Smooth muscle cell (in vitro differentiated cells): ENCODE data around the gene MOK. TPM values are rescaled to one million over a fixed set of nuclear protein-coding genes. Genes with fewer than 3 reads are reported as not detected.

Source experiments
- DNase-seq: peaks from one replicate; lab custom pipeline; 2025; ENCODE audit not compliant: unreplicated experiment; lab: John Stamatoyannopoulos, UW
- H2AFZ ChIP-seq: fragments of 200-600 bp; sonication (generic); 2 replicates; pipeline ENCODE4 v1.6.0; 2016; ENCODE audit warnings: antibody characterized with exemption, low read depth, mild to moderate bottlenecking
- H3F3A ChIP-seq: fragments of 200-600 bp; sonication (generic); 2 replicates; pipeline ENCODE4 v1.6.0; 2017; ENCODE audit warnings: antibody characterized with exemption, low read depth
- H3K27ac ChIP-seq: fragments of 200-600 bp; sonication (generic); 2 replicates; pipeline ENCODE4 v1.5.1; 2016; ENCODE audit warnings: low read depth, mild to moderate bottlenecking
- H3K27me3 ChIP-seq: fragments of 200-600 bp; sonication (generic); 2 replicates; pipeline ENCODE4 v1.6.1; 2016; ENCODE audit warnings: low read depth, mild to moderate bottlenecking
- H3K36me3 ChIP-seq: fragments of 200-600 bp; sonication (generic); 2 replicates; pipeline ENCODE4 v1.5.1; 2016; ENCODE audit warnings: low read depth
- H3K4me1 ChIP-seq: fragments of 200-600 bp; sonication (generic); 2 replicates; pipeline ENCODE4 v1.5.1; 2016; ENCODE audit warnings: low read depth
- H3K4me2 ChIP-seq: fragments of 200-600 bp; sonication (generic); 2 replicates; pipeline ENCODE4 v1.6.0; 2016; ENCODE audit warnings: mild to moderate bottlenecking
- H3K4me3 ChIP-seq: fragments of 200-600 bp; sonication (generic); 2 replicates; pipeline ENCODE4 v1.5.1; 2016; ENCODE audit warnings: mild to moderate bottlenecking
- H3K79me2 ChIP-seq: fragments of 200-600 bp; sonication (generic); 2 replicates; pipeline ENCODE4 v1.6.0; 2016; ENCODE audit warnings: low read depth, mild to moderate bottlenecking
- H3K9ac ChIP-seq: fragments of 200-600 bp; sonication (generic); 2 replicates; pipeline ENCODE4 v1.6.0; 2016; ENCODE audit warnings: low read depth
- H3K9me3 ChIP-seq: fragments of 200-600 bp; sonication (generic); replicated peaks from 2 replicates; pipeline ENCODE4 v1.5.1; 2016; ENCODE audit warnings: low read depth
- H4K20me1 ChIP-seq: fragments of 200-600 bp; sonication (generic); 2 replicates; pipeline ENCODE4 v1.6.0; 2016; ENCODE audit warnings: low read depth
- WGBS: methylation state at CpG from one replicate; pipeline ENCODE4 v1.1.7; 2016; ENCODE audit warnings: low lambda C conversion rate; 5-methylcytosine and 5-hydroxymethylcytosine counted together
- polyA plus RNA-seq: library from polyadenylated mRNA; unstranded; fragments of >200 nt; fragmentation: Nextera tagmentation; extraction: Ambion mirVana; gene quantifications from 2 replicates; pipeline ENCODE4 v1.2.1, GENCODE V29; 2016
- total RNA-seq: library from RNA; depleted of rRNA; stranded (reverse); fragments of >200 nt; gene quantifications from 2 replicates; pipeline ENCODE4 v1.2.3, GENCODE V29; 2014
- TF ChIP-seq, protein P1 (sequence below): fragments of 200-600 bp; sonication (generic); IDR thresholded peaks from 2 replicates; pipeline ENCODE4 v1.5.1; 2017; ENCODE audit warnings: borderline replicate concordance, mild to moderate bottlenecking, antibody characterized with exemption; ENCODE audit not compliant: insufficient read depth, poor library complexity, severe bottlenecking

MOK gene
- total and polyA plus RNA-seq, 2 experiments from 2014 or later: 4.7 to 6.4 TPM

- no peaks in the 10 kb centered on the region for H3K4me1 ChIP-seq
- H3K4me2 ChIP-seq: no peak overlapping the region
- H3K79me2 ChIP-seq: no peaks in the 10 kb centered on the region
- no peaks in the 10 kb centered on the region for H3F3A ChIP-seq
- H3K27ac ChIP-seq: no peak overlapping the region
- H3K4me3 ChIP-seq: no peak overlapping the region
- H3K36me3 ChIP-seq: no peaks in the 10 kb centered on the region
- no peak for DNase-seq
- H4K20me1 ChIP-seq: peaks cover 40% of the 10 kb centered on the region
- no peak overlapping the region for H2AFZ ChIP-seq
- 93% methylated on average over 13 of the region's 13 CpGs for WGBS
- H3K9me3 ChIP-seq: no peaks in the 10 kb centered on the region
- H3K27me3 ChIP-seq: no peaks in the 10 kb centered on the region
- TF ChIP-seq, protein P1, sequence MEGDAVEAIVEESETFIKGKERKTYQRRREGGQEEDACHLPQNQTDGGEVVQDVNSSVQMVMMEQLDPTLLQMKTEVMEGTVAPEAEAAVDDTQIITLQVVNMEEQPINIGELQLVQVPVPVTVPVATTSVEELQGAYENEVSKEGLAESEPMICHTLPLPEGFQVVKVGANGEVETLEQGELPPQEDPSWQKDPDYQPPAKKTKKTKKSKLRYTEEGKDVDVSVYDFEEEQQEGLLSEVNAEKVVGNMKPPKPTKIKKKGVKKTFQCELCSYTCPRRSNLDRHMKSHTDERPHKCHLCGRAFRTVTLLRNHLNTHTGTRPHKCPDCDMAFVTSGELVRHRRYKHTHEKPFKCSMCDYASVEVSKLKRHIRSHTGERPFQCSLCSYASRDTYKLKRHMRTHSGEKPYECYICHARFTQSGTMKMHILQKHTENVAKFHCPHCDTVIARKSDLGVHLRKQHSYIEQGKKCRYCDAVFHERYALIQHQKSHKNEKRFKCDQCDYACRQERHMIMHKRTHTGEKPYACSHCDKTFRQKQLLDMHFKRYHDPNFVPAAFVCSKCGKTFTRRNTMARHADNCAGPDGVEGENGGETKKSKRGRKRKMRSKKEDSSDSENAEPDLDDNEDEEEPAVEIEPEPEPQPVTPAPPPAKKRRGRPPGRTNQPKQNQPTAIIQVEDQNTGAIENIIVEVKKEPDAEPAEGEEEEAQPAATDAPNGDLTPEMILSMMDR: no peak
- H3K9ac ChIP-seq: no peak overlapping the region
Observed at GRCh38 chr14:102222009-102222575, 82.9 kb downstream of the MOK start.

DNA sequence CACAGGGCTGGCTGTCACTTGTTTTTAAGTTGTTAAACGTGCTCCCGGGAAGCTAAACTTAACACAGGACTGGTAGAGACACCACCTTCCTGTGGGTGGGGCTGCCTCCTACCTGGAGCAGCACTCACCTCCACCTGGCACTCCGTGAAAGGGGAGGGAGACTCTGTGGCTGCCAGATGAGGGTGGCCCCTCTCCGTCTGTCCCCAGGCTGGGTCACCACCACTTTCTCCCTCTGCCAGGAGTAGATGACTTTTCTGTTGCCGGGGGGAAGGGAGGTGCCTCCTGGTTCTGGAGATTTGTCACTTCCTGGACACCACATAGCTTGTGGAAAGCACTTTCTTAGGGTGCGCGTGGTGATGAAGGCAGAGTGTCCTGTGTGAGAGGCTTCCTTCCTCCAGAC, 83.9 kb downstream of the MOK start:
- H2AFZ ChIP-seq: no peak overlapping the region
- H3F3A ChIP-seq: no peaks in the 10 kb centered on the region
- H3K27me3 ChIP-seq: no peaks in the 10 kb centered on the region
- H3K9ac ChIP-seq: no peak overlapping the region
- H3K36me3 ChIP-seq: no peaks in the 10 kb centered on the region
- WGBS: 62% methylated on average over 7 of the region's 7 CpGs
- H3K9me3 ChIP-seq: no peaks in the 10 kb centered on the region
- peaks cover 50% of the 10 kb centered on the region for H4K20me1 ChIP-seq
- TF ChIP-seq, protein P1: no peak
- H3K4me2 ChIP-seq: no peak overlapping the region
- no peaks in the 10 kb centered on the region for H3K4me1 ChIP-seq
- H3K4me3 ChIP-seq: no peak overlapping the region
- H3K79me2 ChIP-seq: no peaks in the 10 kb centered on the region
- no peak overlapping the region for H3K27ac ChIP-seq
- DNase-seq: no peak

- H3K9me3 ChIP-seq: no peaks in the 10 kb centered on the region
- no peak overlapping the region for H3K9ac ChIP-seq
- no peak overlapping the region for H2AFZ ChIP-seq
- 95% methylated on average over 12 of the region's 12 CpGs for WGBS
- H3K4me2 ChIP-seq: no peak overlapping the region
- no peaks in the 10 kb centered on the region for H3K4me1 ChIP-seq
- no peak overlapping the region for H3K4me3 ChIP-seq
- no peaks in the 10 kb centered on the region for H3F3A ChIP-seq
- H3K27ac ChIP-seq: no peak overlapping the region
- peaks cover 60% of the 10 kb centered on the region for H4K20me1 ChIP-seq
- no peaks in the 10 kb centered on the region for H3K36me3 ChIP-seq
- TF ChIP-seq, protein P1: no peak
- H3K79me2 ChIP-seq: no peaks in the 10 kb centered on the region
- no peaks in the 10 kb centered on the region for H3K27me3 ChIP-seq
- no peak for DNase-seq
Observed at GRCh38 chr14:102220031-102220430, 84.9 kb downstream of the MOK start.

- TF ChIP-seq, protein P1: no peak
- Histone ChIP-seq H3K27ac (no peak overlapping the region), H3K9me3 (no peaks in the 10 kb centered on the region), H3K9ac (no peak overlapping the region), H3K4me2 (no peak overlapping the region), H3K79me2 (no peaks in the 10 kb centered on the region), H2AFZ (no peak overlapping the region), H3K4me1 (no peaks in the 10 kb centered on the region), H3K4me3 (no peak overlapping the region), H3K27me3 (no peaks in the 10 kb centered on the region), H4K20me1 (peaks cover 67% of the 10 kb centered on the region), H3K36me3 (no peaks in the 10 kb centered on the region), H3F3A (no peaks in the 10 kb centered on the region)
- DNase-seq: no peak
- 97% methylated on average over 16 of the region's 16 CpGs for WGBS
Observed at GRCh38 chr14:102219316-102219715, 85.6 kb downstream of the MOK start.
